B cell (primary cell): ENCODE measurements around the gene FBXO42. TPM values are rescaled to one million over a fixed set of nuclear protein-coding genes. Genes with fewer than 3 reads are reported as not detected.

ENCODE experiments used
- ATAC-seq: fragments of 200-7000 bp; cut with Tn5 transposase; one replicate; pipeline ENCODE4 v1.10.0; 2021; ENCODE audit warnings: low read depth, mild to moderate bottlenecking, moderate number of reproducible peaks, moderate library complexity
- CTCF ChIA-PET: fragments of 350-600 bp; sonication (Branson Sonifier 250); formaldehyde crosslinking; loops from one replicate; lab custom pipeline; 2021; ENCODE audit warnings: antibody characterized with exemption, inconsistent platforms; lab: Charles Lee
- POLR2A ChIA-PET: fragments of 350-600 bp; sonication (Branson Sonifier 250); formaldehyde crosslinking; loops from one replicate; lab custom pipeline; 2021; ENCODE audit warnings: antibody characterized with exemption; lab: Charles Lee
- DNase-seq: peaks from one replicate; pipeline ENCODE4 v3.0.0; 2013
- H2AFZ ChIP-seq: 2 replicates; pipeline ENCODE4 v1.6.1; 2012; ENCODE audit warnings: mild to moderate bottlenecking, low read depth, low read length; ENCODE audit not compliant: insufficient read depth, poor library complexity, severe bottlenecking
- H3K27ac ChIP-seq, 2 donors: 1 replicate in 1 of 2; 2 replicates in 1 of 2; pipeline ENCODE4 v1.5.1; 2012 to 2013; ENCODE audit warnings: low read length in 2 of 2, mild to moderate bottlenecking in 2 of 2, moderate library complexity in 1 of 2
- H3K27me3 ChIP-seq, 4 experiments: fragments of 200-600 bp in 1 of 4; sonication (generic) in 1 of 4; replicated peaks in 1 of 4; 1 replicate in 2 of 4; 2 replicates in 2 of 4; pipeline versions ENCODE4 v1.6.1 to v1.7.0; 2013 to 2016; ENCODE audit warnings: low read length in 3 of 4, mild to moderate bottlenecking in 2 of 4, mixed read lengths in 1 of 4, moderate library complexity in 1 of 4; ENCODE audit not compliant: insufficient read depth in 4 of 4, control insufficient read depth in 3 of 4; ENCODE audit errors: control extremely low read depth in 1 of 4
- H3K36me3 ChIP-seq, 2 experiments: replicated peaks in 1 of 2; 1 replicate in 1 of 2; 2 replicates in 1 of 2; pipeline versions ENCODE4 v1.6.1 to v1.7.1; 2013; ENCODE audit warnings: low read length in 1 of 2; ENCODE audit not compliant: insufficient read depth in 2 of 2, control insufficient read depth in 1 of 2; ENCODE audit errors: control extremely low read depth in 1 of 2, extremely low read depth in 1 of 2
- H3K4me1 ChIP-seq, 2 donors: fragments of 200-600 bp in 1 of 2; sonication (generic) in 1 of 2; 1 replicate in 1 of 2; 2 replicates in 1 of 2; pipeline versions ENCODE4 v1.5.1 to v1.6.1; 2013 to 2017; ENCODE audit warnings: low read length in 2 of 2; ENCODE audit not compliant: control insufficient read depth in 2 of 2, insufficient read depth in 2 of 2
- H3K4me2 ChIP-seq: replicated peaks from 2 replicates; pipeline ENCODE3; 2012; ENCODE audit warnings: mild to moderate bottlenecking, low read depth, low read length; ENCODE audit not compliant: poor library complexity, severe bottlenecking
- H3K4me3 ChIP-seq, 5 experiments: fragments of 200-600 bp in 1 of 5; sonication (generic) in 1 of 5; 1 replicate in 3 of 5; 2 replicates in 2 of 5; pipeline versions ENCODE4 v1.5.1 to v1.7.0; 2011 to 2016; ENCODE audit warnings: low read length in 4 of 5, mild to moderate bottlenecking in 4 of 5, low read depth in 2 of 5, control low read depth in 1 of 5, moderate library complexity in 1 of 5; ENCODE audit not compliant: insufficient read depth in 1 of 5; ENCODE audit errors: control extremely low read depth in 1 of 5, extremely low read depth in 1 of 5
- H3K79me2 ChIP-seq: fragments of 200-600 bp; sonication (generic); one replicate; pipeline ENCODE4 v1.6.0; 2016; ENCODE audit warnings: low read length; ENCODE audit not compliant: control insufficient read depth, insufficient read depth
- H3K9ac ChIP-seq: fragments of 200-600 bp; sonication (generic); 2 replicates; pipeline ENCODE4 v1.6.1; 2017; ENCODE audit warnings: mild to moderate bottlenecking, low read length, moderate library complexity
- H3K9me3 ChIP-seq, 3 donors: one replicate each; pipeline versions ENCODE4 v1.6.1 to v1.7.1; 2013; ENCODE audit warnings: low read length in 2 of 3; ENCODE audit not compliant: control insufficient read depth in 2 of 3, insufficient read depth in 1 of 3; ENCODE audit errors: control extremely low read depth in 1 of 3
- H4K20me1 ChIP-seq: 2 replicates; pipeline ENCODE4 v1.6.0; 2012; ENCODE audit warnings: mild to moderate bottlenecking, low read length; ENCODE audit not compliant: insufficient read depth, control insufficient read depth, poor library complexity, severe bottlenecking
- H3K27ac Mint-ChIP-seq: one replicate; pipeline ENCODE4 v1.8.0; 2021; ENCODE audit warnings: mixed read lengths
- H3K27me3 Mint-ChIP-seq: one replicate; pipeline ENCODE4 v1.8.0; 2021; ENCODE audit warnings: mixed read lengths
- H3K4me1 Mint-ChIP-seq: one replicate; pipeline ENCODE4 v1.8.0; 2021; ENCODE audit warnings: mixed read lengths
- H3K4me3 Mint-ChIP-seq: one replicate; pipeline ENCODE4 v1.8.0; 2021; ENCODE audit warnings: mixed read lengths
- H3K9me3 Mint-ChIP-seq: one replicate; pipeline ENCODE4 v1.8.0; 2022; ENCODE audit warnings: mixed read lengths; ENCODE audit not compliant: insufficient read depth
- CTCF ChIP-seq: fragments of 200-600 bp; IDR thresholded peaks from one replicate; pipeline ENCODE4 v1.8.0; 2022; ENCODE audit warnings: antibody characterized with exemption, mild to moderate bottlenecking
- EZH2 ChIP-seq: IDR thresholded peaks from 2 replicates; pipeline ENCODE4 v1.6.1; 2012; ENCODE audit warnings: borderline replicate concordance, low read depth, mild to moderate bottlenecking, moderate library complexity, low read length; ENCODE audit not compliant: insufficient read depth, poor library complexity, severe bottlenecking
- WGBS: methylation state at CpG from one replicate; pipeline ENCODE4 v1.1.5; 2013; ENCODE audit warnings: missing lambda C conversion rate; ENCODE audit not compliant: insufficient coverage; 5-methylcytosine and 5-hydroxymethylcytosine counted together
- intact Hi-C: fragments of 100-400 bp; cut with micrococcal nuclease; formaldehyde crosslinking; loops from one replicate; pipeline ENCODE4 v1.10.0; 2022
- polyA plus RNA-seq: library from polyadenylated mRNA; depleted of rRNA; stranded (reverse); fragments of >200 nt; gene quantifications from 2 replicates; pipeline ENCODE4 v1.2.3, GENCODE V29; 2012
- total RNA-seq, 2 donors: library from RNA; stranded (reverse); fragments of 120-200 nt in 1 of 2; gene quantifications; 1 replicate in 1 of 2; 2 replicates in 1 of 2; pipeline versions ENCODE4 v1.2.3 to v1.2.4, GENCODE V29; 2013 to 2022

FBXO42 gene
- total and polyA plus RNA-seq, 2 donors (not counting 1 experiment from before 2014, with no cell fraction given) = 17.2 to 33.1 TPM

GRCh38 chr1:16243936-16244649 is 108.2 kb downstream of the FBXO42 start:
- WGBS = 43% methylated on average over 8 of the region's 8 CpGs
- CTCF ChIA-PET = interaction anchor here (0.6 to 5.5 kb wide), 16 partner anchors 10 to 173 kb away, joined by 3 to 93 read pairs (median 7); partner anchors contain the start of gene FAM131C
- H3K4me1 Mint-ChIP-seq = peaks cover 12% of the 10 kb centered on the region
- no peaks in the 10 kb centered on the region for H3K27me3 ChIP-seq
- no peaks in the 10 kb centered on the region for H3K9me3 Mint-ChIP-seq
- DNase-seq = peak; percentile 79
- ATAC-seq = peak; percentile 93
- no peak overlapping the region for H2AFZ ChIP-seq
- intact Hi-C loops = loop anchor here (1.0 to 2.0 kb wide), 4 partner anchors 37 to 165 kb away; no protein-coding TSS in a partner anchor
- no peak overlapping the region for H3K4me3 Mint-ChIP-seq
- H3K4me2 ChIP-seq = no peak overlapping the region
- no peak overlapping the region for H3K27ac Mint-ChIP-seq
- H4K20me1 ChIP-seq = no peaks in the 10 kb centered on the region
- no peak overlapping the region for H3K9ac ChIP-seq
- H3K27ac ChIP-seq = no peak overlapping the region
- no peaks in the 10 kb centered on the region for H3K27me3 Mint-ChIP-seq
- no peaks in the 10 kb centered on the region for H3K9me3 ChIP-seq
- POLR2A ChIA-PET = no interaction called here
- TF ChIP-seq CTCF (peak; percentile 81), EZH2 (no peak)
- peaks cover 0 to 6% of the 10 kb centered on the region in 2 experiments for H3K36me3 ChIP-seq
- H3K4me3 ChIP-seq = no peak overlapping the region
- no peaks in the 10 kb centered on the region for H3K79me2 ChIP-seq
- peaks cover 6 to 7% of the 10 kb centered on the region in 2 donors for H3K4me1 ChIP-seq

GRCh38 chr1:16243215-16243610 is 109.1 kb downstream of the FBXO42 start:
- Histone ChIP-seq H3K27ac (no peak overlapping the region), H3K4me1 (no peaks in the 10 kb centered on the region), H2AFZ (no peak overlapping the region), H3K4me3 (no peak overlapping the region), H3K9ac (no peak overlapping the region), H3K36me3 (peaks cover 0 to 6% of the 10 kb centered on the region in 2 experiments), H3K79me2 (no peaks in the 10 kb centered on the region), H3K4me2 (no peak overlapping the region), H4K20me1 (no peaks in the 10 kb centered on the region), H3K9me3 (no peaks in the 10 kb centered on the region), H3K27me3 (no peaks in the 10 kb centered on the region)
- intact Hi-C loops = no loop called here
- ATAC-seq (no peak), DNase-seq (no peak)
- no peaks in the 10 kb centered on the region for H3K9me3 Mint-ChIP-seq
- ChIA-PET CTCF (interaction anchor here (1.5 to 5.5 kb wide), 7 partner anchors 9 to 163 kb away, joined by 3 to 93 read pairs (median 8); no protein-coding TSS in a partner anchor), POLR2A (interaction anchor here (0.5 to 0.6 kb wide), 2 partner anchors 120 to 223 kb away, joined by 4 read pairs; no protein-coding TSS in a partner anchor)
- no peak overlapping the region for H3K27ac Mint-ChIP-seq
- H3K4me3 Mint-ChIP-seq = no peak overlapping the region
- TF ChIP-seq CTCF (no peak), EZH2 (no peak)
- WGBS = 91% methylated on average over 8 of the region's 8 CpGs
- H3K27me3 Mint-ChIP-seq = no peaks in the 10 kb centered on the region
- peaks cover 3% of the 10 kb centered on the region for H3K4me1 Mint-ChIP-seq
